SIG-M5 treated with dmso at 0.1 percent for 504 hours (cell line): ENCODE results near the gene MAP3K2.

ENCODE experiments used
- DNase-seq: peaks from one replicate; lab custom pipeline; 2025; ENCODE audit not compliant: unreplicated experiment; lab: John Stamatoyannopoulos, UW

MAP3K2 gene

GRCh38 chr2:127408004-127408806 is 20.4 kb upstream of the MAP3K2 start:
- DNase-seq = peak; percentile 75

GRCh38 chr2:127407661-127408003 is 19.9 kb upstream of the MAP3K2 start:
- DNase-seq = peak; percentile 75

GRCh38 chr2:127407091-127407490 is 19.3 kb upstream of the MAP3K2 start:
- no peak for DNase-seq

- no peak for DNase-seq
Observed at GRCh38 chr2:127406454-127406853, 18.7 kb upstream of the MAP3K2 start.

GRCh38 chr2:127405255-127405610 is 17.5 kb upstream of the MAP3K2 start:
- no peak for DNase-seq

GRCh38 chr2:127404466-127405254 is 16.9 kb upstream of the MAP3K2 start:
- DNase-seq = peak; percentile 84

- no peak for DNase-seq
Observed at GRCh38 chr2:127403460-127403859, 15.7 kb upstream of the MAP3K2 start.

- no peak for DNase-seq
Observed at GRCh38 chr2:127401757-127402695, 14.3 kb upstream of the MAP3K2 start.

GRCh38 chr2:127400897-127401756 is 13.4 kb upstream of the MAP3K2 start:
- no peak for DNase-seq

GRCh38 chr2:127400533-127400896 is 12.7 kb upstream of the MAP3K2 start:
- no peak for DNase-seq

- peak; percentile 78 for DNase-seq
Observed at GRCh38 chr2:127398239-127398590, 10.4 kb upstream of the MAP3K2 start.

GRCh38 chr2:127397568-127398238 is 9.9 kb upstream of the MAP3K2 start:
- DNase-seq = no peak

GRCh38 chr2:127394492-127394891 is 6.7 kb upstream of the MAP3K2 start:
- no peak for DNase-seq

GRCh38 chr2:127392828-127393578 is 5.2 kb upstream of the MAP3K2 start:
- DNase-seq = no peak

GRCh38 chr2:127392133-127392827 is 4.5 kb upstream of the MAP3K2 start:
- DNase-seq = no peak

- peak; percentile 57 for DNase-seq
Observed at GRCh38 chr2:127389778-127390435, 2.1 kb upstream of the MAP3K2 start.

GRCh38 chr2:127388423-127389164 is 819 bp upstream of the MAP3K2 start:
- DNase-seq = peak; percentile 68
